HepG2 (cell line): Measurements from ENCODE around the gene CCL3. TPM values are rescaled to one million over a fixed set of nuclear protein-coding genes. Genes with fewer than 3 reads are reported as not detected.

Source experiments
- ATAC-seq: fragments of 200-7000 bp; cut with Tn5 transposase; 3 replicates; pipeline ENCODE4 v1.9.1; 2020; ENCODE audit warnings: mild to moderate bottlenecking, moderate library complexity
- BruUV-seq: library from RNA; stranded (reverse); fragments of 400-500 nt; replicated peaks from 2 replicates; lab custom pipeline; 2021; lab: Mats Ljungman, UMichigan
- CTCF ChIA-PET: fragments of 300-600 bp; formaldehyde crosslinking; extraction: SDS; loops from one replicate; lab custom pipeline; 2021; ENCODE audit warnings: low total read pairs, inconsistent platforms, low intra/inter-chr PET ratio; lab: Yijun Ruan, JAX
- POLR2A ChIA-PET: fragments of 350-600 bp; sonication (Branson Sonifier 250); formaldehyde crosslinking; loops from one replicate; lab custom pipeline; 2020; ENCODE audit warnings: antibody characterized with exemption, inconsistent platforms; lab: Yijun Ruan, JAX
- DNase-seq: peaks from one replicate; pipeline ENCODE4 v3.0.0-alpha.2; 2015; ENCODE audit warnings: low spot score
- FAIRE-seq: peaks from 3 replicates; lab custom pipeline; 2011; peaks lifted over from hg19 to GRCh38; lab: Jason Lieb, UNC
- H2AFZ ChIP-seq: one replicate; pipeline ENCODE4 v1.6.1; 2011; ENCODE audit warnings: low read length, inconsistent platforms
- H3K27ac ChIP-seq: fragments of 300-600 bp; 3 replicates; pipeline ENCODE4 v1.8.0; 2011; ENCODE audit warnings: mixed run types, mild to moderate bottlenecking, mixed read lengths, low read length, inconsistent platforms; ENCODE audit not compliant: insufficient read depth; ENCODE audit errors: extremely low read length
- H3K27me3 ChIP-seq, 2 experiments: fragments of 200-600 bp in 1 of 2; 2 replicates in 1 of 2; 3 replicates in 1 of 2; pipeline versions ENCODE4 v1.6.0 to v1.8.0; 2011; ENCODE audit warnings: low read length in 2 of 2, mild to moderate bottlenecking in 2 of 2, moderate library complexity in 2 of 2, inconsistent platforms in 1 of 2; ENCODE audit not compliant: insufficient read depth in 2 of 2, control insufficient read depth in 1 of 2
- H3K36me3 ChIP-seq, 2 experiments: fragments of 200-600 bp in 1 of 2; replicated peaks in 1 of 2; 2 replicates in 1 of 2; 3 replicates in 1 of 2; pipeline versions ENCODE4 v1.5.1 to v1.8.0; 2011; ENCODE audit warnings: low read length in 2 of 2, inconsistent platforms in 1 of 2; ENCODE audit not compliant: insufficient read depth in 2 of 2, control insufficient read depth in 1 of 2
- H3K4me1 ChIP-seq: 2 replicates; pipeline ENCODE4 v1.5.1; 2012; ENCODE audit warnings: low read length, inconsistent platforms; ENCODE audit not compliant: insufficient read depth
- H3K4me2 ChIP-seq: 2 replicates; pipeline ENCODE4 v1.6.0; 2011; ENCODE audit warnings: low read depth, low read length, inconsistent platforms
- H3K4me3 ChIP-seq, 3 experiments: fragments of 200-600 bp in 1 of 3; sonication (generic), shearing (Covaris generic) in 1 of 3; replicated peaks in 1 of 3; 2 replicates each; pipeline ENCODE4 v1.5.1; 2011 to 2016; ENCODE audit warnings: low read length in 3 of 3, inconsistent platforms in 2 of 3, low read depth in 2 of 3, mild to moderate bottlenecking in 2 of 3, control low read depth in 1 of 3, mixed read lengths in 1 of 3; ENCODE audit not compliant: insufficient read depth in 1 of 3
- H3K79me2 ChIP-seq: one replicate; pipeline ENCODE4 v1.6.1; 2011; ENCODE audit warnings: low read length, inconsistent platforms; ENCODE audit not compliant: insufficient read depth
- H3K9ac ChIP-seq: 2 replicates; pipeline ENCODE4 v1.6.0; 2011; ENCODE audit warnings: mild to moderate bottlenecking, low read depth, low read length, inconsistent platforms; ENCODE audit not compliant: insufficient read depth
- H3K9me3 ChIP-seq: 2 replicates; pipeline ENCODE4 v1.5.1; 2012; ENCODE audit warnings: mild to moderate bottlenecking, low read length
- H4K20me1 ChIP-seq: 2 replicates; pipeline ENCODE4 v1.6.0; 2011; ENCODE audit warnings: inconsistent platforms, mild to moderate bottlenecking, low read length, moderate library complexity; ENCODE audit not compliant: insufficient read depth
- BCL6 ChIP-seq: IDR thresholded peaks from 2 replicates; pipeline ENCODE4 v1.6.1; 2016; ENCODE audit warnings: missing genetic modification reagents, missing compliant biosample characterization
- GPBP1L1 ChIP-seq: sonication (generic); formaldehyde crosslinking; IDR thresholded peaks from 2 replicates; pipeline ENCODE4 v1.5.0; 2020; ENCODE audit warnings: mild to moderate bottlenecking, missing genetic modification reagents
- HDAC6 ChIP-seq: fragments of 200-600 bp; sonication (generic); IDR thresholded peaks from 2 replicates; pipeline ENCODE4 v1.7.0; 2017; ENCODE audit warnings: mild to moderate bottlenecking, antibody characterized with exemption, low read length, low read depth
- HHEX ChIP-seq: IDR thresholded peaks from 2 replicates; pipeline ENCODE4 v1.6.1; 2016; ENCODE audit warnings: control low read depth
- KLF12 ChIP-seq: sonication (generic); formaldehyde crosslinking; IDR thresholded peaks from 2 replicates; pipeline ENCODE4 v1.4.0; 2020; ENCODE audit warnings: missing genetic modification reagents, borderline replicate concordance
- MAF1 ChIP-seq: sonication (generic); formaldehyde crosslinking; IDR thresholded peaks from 2 replicates; pipeline ENCODE4 v1.5.0; 2020; ENCODE audit warnings: missing genetic modification reagents, borderline replicate concordance
- MTA3 ChIP-seq: sonication (generic); formaldehyde crosslinking; IDR thresholded peaks from 2 replicates; pipeline ENCODE4 v1.4.0; 2020; ENCODE audit warnings: missing genetic modification reagents
- NPAS2 ChIP-seq: sonication (generic); formaldehyde crosslinking; IDR thresholded peaks from 2 replicates; pipeline ENCODE4 v1.8.0; 2022; ENCODE audit warnings: mild to moderate bottlenecking, missing genetic modification reagents, borderline replicate concordance
- NRL ChIP-seq: sonication (generic); formaldehyde crosslinking; IDR thresholded peaks from 2 replicates; pipeline ENCODE4 v1.5.0; 2020; ENCODE audit warnings: missing genetic modification reagents, mild to moderate bottlenecking, moderate library complexity, borderline replicate concordance
- RARG ChIP-seq: sonication (generic); formaldehyde crosslinking; IDR thresholded peaks from 2 replicates; pipeline ENCODE4 v1.4.0; 2020; ENCODE audit warnings: low read depth, mild to moderate bottlenecking, missing genetic modification reagents
- TARDBP ChIP-seq: sonication (generic); formaldehyde crosslinking; IDR thresholded peaks from 2 replicates; pipeline ENCODE4 v1.8.0; 2022; ENCODE audit warnings: mild to moderate bottlenecking, missing genetic modification reagents
- XRCC5 ChIP-seq: fragments of 200-400 bp; formaldehyde crosslinking; optimal IDR thresholded peaks from 2 replicates; pipeline ENCODE3; 2017; ENCODE audit warnings: mild to moderate bottlenecking, low read length
- ZNF207 ChIP-seq: fragments of 450-650 bp; IDR thresholded peaks from 2 replicates; pipeline ENCODE4 v1.6.1; 2016; ENCODE audit warnings: antibody characterized with exemption, borderline replicate concordance
- ZNF292 ChIP-seq: sonication (generic); formaldehyde crosslinking; IDR thresholded peaks from 2 replicates; pipeline ENCODE4 v1.8.1; 2022; ENCODE audit warnings: mild to moderate bottlenecking, low read depth, missing genetic modification reagents, borderline replicate concordance
- ZNF598 ChIP-seq: sonication (generic); formaldehyde crosslinking; IDR thresholded peaks from 2 replicates; pipeline ENCODE4 v1.5.1; 2020; ENCODE audit warnings: mild to moderate bottlenecking, missing genetic modification reagents, borderline replicate concordance
- ZNF83 ChIP-seq: sonication (generic); formaldehyde crosslinking; IDR thresholded peaks from 2 replicates; pipeline ENCODE4 v1.4.0; 2020; ENCODE audit warnings: missing genetic modification reagents, mild to moderate bottlenecking, borderline replicate concordance
- WGBS: methylation state at CpG from one replicate; pipeline ENCODE4 v1.1.6; 2017; ENCODE audit warnings: low lambda C conversion rate; 5-methylcytosine and 5-hydroxymethylcytosine counted together
- in situ Hi-C: cut with HindIII; loops from 2 replicates; pipeline ENCODE4 v1.10.0; 2017; ENCODE audit warnings: low pct_unique_long_range_greater_than_20kb; ENCODE audit not compliant: extremely low pct_ligation_motif_present
- intact Hi-C: fragments of 100-400 bp; cut with micrococcal nuclease; formaldehyde crosslinking; loops from one replicate; pipeline ENCODE4 v1.10.0; 2022; ENCODE audit not compliant: unreplicated experiment
- polyA plus RNA-seq, 8 experiments: library from polyadenylated mRNA; depleted of rRNA in 3 of 8; stranded (reverse) in 7 of 8; unstranded in 1 of 8; fragments of >200 nt; fragmentation: Illumina TruSeq in 4 of 8; extraction: Trizol in 4 of 8; gene quantifications; 2 replicates each; pipeline versions ENCODE4 v1.2.1 to v1.2.3, GENCODE V29; 2011 to 2016; ENCODE audit warnings: low read depth in 4 of 8, missing spikeins in 1 of 8, mixed read lengths in 1 of 8; ENCODE audit not compliant: insufficient read depth in 1 of 8
- total RNA-seq, 5 experiments: library from RNA; depleted of rRNA; stranded (reverse); fragments of >200 nt; fragmentation: Illumina TruSeq; extraction: Trizol; gene quantifications; 2 replicates each; pipeline ENCODE4 v1.2.3, GENCODE V29; 2016; ENCODE audit warnings: low read depth in 1 of 5

Gene CCL3
- total and polyA plus RNA-seq, 2 of the 13 experiments (the other 11 are each of a cell fraction or from before 2014, with no cell fraction given) = not detected

GRCh38 chr17:36095992-36096391 is 6.0 kb upstream of the CCL3 start:
- in situ Hi-C loops = no loop called here
- FAIRE-seq (no peak), DNase-seq (no peak)
- WGBS = 0% methylated on average over 1 of the region's 1 CpG
- ChIA-PET POLR2A (no interaction called here), CTCF (no interaction called here)
- Histone ChIP-seq H3K4me2 (no peak overlapping the region), H3K9me3 (no peaks in the 10 kb centered on the region), H3K4me1 (no peaks in the 10 kb centered on the region), H3K4me3 (no peak overlapping the region), H2AFZ (no peak overlapping the region), H3K79me2 (no peaks in the 10 kb centered on the region), H3K9ac (no peak overlapping the region), H3K27ac (no peak overlapping the region), H4K20me1 (no peaks in the 10 kb centered on the region), H3K27me3 (no peaks in the 10 kb centered on the region), H3K36me3 (no peaks in the 10 kb centered on the region)
- no TSS peak for BruUV-seq
- TF ChIP-seq MTA3 (no peak), HHEX (CRISPR knock-in tag) (no peak), BCL6 (CRISPR knock-in tag) (no peak), NPAS2 (no peak), RARG (no peak), HDAC6 (no peak), KLF12 (CRISPR knock-in tag) (no peak), MAF1 (CRISPR knock-in tag) (no peak), XRCC5 (no peak), ZNF292 (CRISPR knock-in tag) (no peak), TARDBP (CRISPR knock-in tag) (no peak), ZNF83 (CRISPR knock-in tag) (no peak), GPBP1L1 (CRISPR knock-in tag) (no peak), NRL (CRISPR knock-in tag) (no peak), ZNF598 (CRISPR knock-in tag) (no peak), ZNF207 (no peak)
- TF ChIP-seq, all 625 proteins: peak for 0
- no peak for ATAC-seq
- intact Hi-C loops = no loop called here
